NCI-H128 (cell line): Measurements from ENCODE around the gene MICALL2.
A peak's percentile ranks its signal among the peaks of the same experiment; 100 is the strongest.

Experiments
- DNase-seq: peaks from one replicate; lab custom pipeline; 2025; ENCODE audit not compliant: unreplicated experiment; lab: John Stamatoyannopoulos, UW

Gene MICALL2

GRCh38 chr7:1434891-1435670 is 24.2 kb downstream of the MICALL2 start:
- no peak for DNase-seq

GRCh38 chr7:1434165-1434718 is 25.0 kb downstream of the MICALL2 start:
- no peak for DNase-seq

- DNase-seq, result no peak
Observed at GRCh38 chr7:1433128-1433920, 25.9 kb downstream of the MICALL2 start.

GRCh38 chr7:1432411-1433082 is 26.7 kb downstream of the MICALL2 start:
- DNase-seq, result peak; percentile 29

GRCh38 chr7:1431634-1432380 is 27.5 kb downstream of the MICALL2 start:
- no peak for DNase-seq

GRCh38 chr7:1431226-1431625 is 28.0 kb downstream of the MICALL2 start:
- no peak for DNase-seq

GRCh38 chr7:1430056-1430845 is 29.0 kb downstream of the MICALL2 start:
- no peak for DNase-seq

GRCh38 chr7:1428941-1429501 is 30.2 kb downstream of the MICALL2 start:
- no peak for DNase-seq

- no peak for DNase-seq
Observed at GRCh38 chr7:1427064-1427657, 32.1 kb downstream of the MICALL2 start.

GRCh38 chr7:1426474-1426873 is 32.8 kb downstream of the MICALL2 start:
- DNase-seq, result no peak

- DNase-seq, result no peak
Observed at GRCh38 chr7:1425292-1426136, 33.8 kb downstream of the MICALL2 start.

GRCh38 chr7:1424041-1424440 is 35.2 kb downstream of the MICALL2 start:
- DNase-seq, result no peak

GRCh38 chr7:1423264-1423811 is 35.9 kb downstream of the MICALL2 start:
- DNase-seq, result no peak

GRCh38 chr7:1422512-1423263 is 36.6 kb downstream of the MICALL2 start:
- DNase-seq, result peak; percentile 36

GRCh38 chr7:1421946-1422345 is 37.3 kb downstream of the MICALL2 start:
- no peak for DNase-seq

- DNase-seq, result no peak
Observed at GRCh38 chr7:1421020-1421790, 38.1 kb downstream of the MICALL2 start.

- no peak for DNase-seq
Observed at GRCh38 chr7:1419688-1420087, 39.6 kb downstream of the MICALL2 start.
